GM19324 (cell line): Measurements from ENCODE around the gene TMEM179.

Source experiments
- ATAC-seq: cut with Tn5 transposase; IDR thresholded peaks from one replicate; pipeline ENCODE4 v1.9.1; 2021; ENCODE audit warnings: mild to moderate bottlenecking, moderate library complexity; ENCODE audit not compliant: unreplicated experiment, low FRiP score

The TMEM179 gene

DNA sequence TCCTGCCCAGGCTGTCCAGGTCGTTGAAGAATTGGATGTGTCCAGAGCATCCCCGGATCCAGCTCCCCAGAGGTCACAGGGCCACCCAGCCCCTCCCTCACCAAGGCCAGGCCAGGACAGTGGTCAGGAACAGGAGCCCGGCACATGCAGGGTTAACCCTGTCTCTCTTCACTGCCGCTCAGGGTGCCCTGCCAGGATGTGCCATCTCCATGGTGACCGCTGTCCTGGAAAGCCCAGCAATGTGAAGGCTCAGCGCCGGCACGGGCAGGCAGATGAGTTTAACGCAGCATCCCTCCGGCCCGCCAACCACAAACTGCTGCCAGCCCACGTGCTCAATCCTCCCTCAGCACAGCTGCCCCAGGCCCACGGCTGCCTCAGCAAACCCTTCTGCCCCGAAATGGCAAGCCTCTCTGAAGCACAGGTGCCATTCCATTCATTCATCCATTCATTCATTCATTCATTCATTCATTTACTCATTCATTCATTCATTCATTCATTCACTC is 4.4 kb downstream of the TMEM179 start:
- no peak for ATAC-seq

GRCh38 chr14:104599446-104599845 is 5.1 kb downstream of the TMEM179 start:
- ATAC-seq: no peak

- ATAC-seq: no peak
Measured at GRCh38 chr14:104598910-104599273, 5.7 kb downstream of the TMEM179 start.

- ATAC-seq: no peak
Measured at GRCh38 chr14:104598039-104598909, 6.3 kb downstream of the TMEM179 start.

GRCh38 chr14:104597576-104597975 is 7.0 kb downstream of the TMEM179 start:
- no peak for ATAC-seq

- no peak for ATAC-seq
Measured at GRCh38 chr14:104596927-104597351, 7.6 kb downstream of the TMEM179 start.

- no peak for ATAC-seq
Measured at GRCh38 chr14:104596451-104596918, 8.1 kb downstream of the TMEM179 start.

DNA sequence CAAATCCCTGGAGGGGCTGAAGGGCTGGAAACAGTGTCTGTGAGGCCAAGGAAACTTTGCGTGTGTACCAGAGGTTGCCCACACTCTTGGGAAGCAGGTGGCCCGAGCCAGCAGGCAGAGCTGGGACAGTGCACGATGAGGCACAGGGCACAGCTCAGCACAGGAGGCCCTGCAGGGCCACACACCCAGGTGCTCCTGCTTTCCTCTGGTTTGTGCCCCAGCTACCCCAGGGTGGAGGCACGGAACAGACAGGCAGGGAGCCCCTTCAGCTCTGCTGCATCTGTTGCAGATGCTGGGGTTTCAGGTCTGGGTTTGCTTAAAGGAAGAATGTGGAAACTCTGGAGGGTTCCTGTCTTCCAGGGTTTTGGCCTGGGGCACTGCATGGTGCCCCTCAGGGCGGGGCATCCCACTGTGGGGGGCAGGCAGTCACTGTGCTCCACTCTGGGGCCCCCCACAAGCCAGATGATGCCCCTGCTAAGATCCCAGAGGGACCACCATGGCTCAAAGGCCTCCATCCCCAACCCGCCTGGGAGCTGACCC is 8.6 kb downstream of the TMEM179 start:
- no peak for ATAC-seq

DNA sequence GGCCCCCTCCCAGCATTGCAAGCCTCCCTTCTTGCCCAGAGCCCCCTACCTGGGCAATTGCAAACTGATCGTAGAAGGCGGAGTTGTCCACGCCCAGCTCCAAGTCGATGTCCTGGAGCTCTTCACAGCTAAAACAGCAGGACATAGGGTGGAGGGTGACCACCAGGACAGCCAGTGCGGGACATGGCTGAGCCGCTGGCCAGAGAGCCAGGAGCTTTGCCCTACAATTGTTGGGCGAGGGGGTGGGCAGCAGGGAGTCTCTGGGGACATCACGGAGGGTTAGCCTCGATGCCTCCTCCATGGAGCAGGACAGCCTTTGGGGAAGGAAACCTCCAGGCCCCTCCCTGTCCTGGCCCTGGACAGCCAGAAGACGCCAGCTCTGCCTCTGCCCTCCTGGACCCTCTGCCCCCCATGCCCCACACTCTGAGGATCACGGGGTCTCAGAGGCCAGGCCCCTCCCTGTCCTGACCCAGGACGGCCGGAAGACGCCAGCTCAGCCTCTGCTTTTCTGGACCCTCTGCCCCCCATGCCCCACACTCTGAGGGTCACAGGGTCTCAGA is 9.4 kb downstream of the TMEM179 start:
- ATAC-seq: no peak

- ATAC-seq: no peak
Measured at GRCh38 chr14:104594310-104595046, 10.1 kb downstream of the TMEM179 start.

DNA sequence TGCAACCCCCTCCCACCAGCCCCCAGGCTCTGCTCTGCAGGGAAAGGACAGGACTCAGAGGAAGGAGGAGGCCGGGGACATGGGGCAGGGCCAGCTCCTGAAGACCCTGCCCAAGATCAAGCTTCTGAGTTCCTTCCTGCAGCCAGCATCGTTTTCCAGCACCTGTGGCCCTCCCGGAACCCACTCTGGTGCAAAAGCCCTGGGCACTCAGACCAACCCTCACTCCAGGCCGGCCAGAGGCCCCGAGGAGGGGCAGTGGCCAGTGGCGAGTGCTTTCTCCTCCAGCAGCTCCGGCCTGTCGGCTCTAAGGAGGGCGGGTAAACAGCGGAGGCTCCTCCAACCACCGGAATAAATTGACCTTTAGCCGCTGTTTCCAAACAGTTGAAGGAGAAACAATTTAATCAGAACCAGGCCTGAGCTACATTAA is 10.8 kb downstream of the TMEM179 start:
- ATAC-seq: no peak

DNA sequence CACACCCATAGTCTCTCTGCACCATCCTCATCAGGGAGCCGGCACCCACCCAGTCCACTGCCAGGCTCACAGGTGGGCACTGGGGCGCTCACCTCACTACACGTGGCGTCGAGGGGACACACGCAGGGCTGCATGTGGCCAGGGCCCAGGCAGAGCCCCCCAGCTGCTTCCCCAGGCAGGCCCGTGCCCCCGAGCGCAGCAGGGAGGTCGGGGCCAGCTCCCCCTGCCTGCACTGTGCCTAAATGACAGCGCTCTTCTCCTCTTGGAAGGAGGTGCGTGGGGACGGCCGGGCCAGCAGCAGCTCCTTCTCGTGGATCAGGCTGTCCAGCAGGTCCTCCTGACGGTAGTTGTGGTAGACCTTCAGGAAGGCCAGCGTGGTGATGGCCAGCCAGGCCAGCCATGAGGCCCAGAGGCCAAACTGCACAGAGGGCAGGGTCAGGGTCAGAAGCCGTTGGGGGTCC is 11.3 kb downstream of the TMEM179 start:
- no peak for ATAC-seq

GRCh38 chr14:104592785-104593184 is 11.8 kb downstream of the TMEM179 start:
- ATAC-seq: no peak

DNA sequence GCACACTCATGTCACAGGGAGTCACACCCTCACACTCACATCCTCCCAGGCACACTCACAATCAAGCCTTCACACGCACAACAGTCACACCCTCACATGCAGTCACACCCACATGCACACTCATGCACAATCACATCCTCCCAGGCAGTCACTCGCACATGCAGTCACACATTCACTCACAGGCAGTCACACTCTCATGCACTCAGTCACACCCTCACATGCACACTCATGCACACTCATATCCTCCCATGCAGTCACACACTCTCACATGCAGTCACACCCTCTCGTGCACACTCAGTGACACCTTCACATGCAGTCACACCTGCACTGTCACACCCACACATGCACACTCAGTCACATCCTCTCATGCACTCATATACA is 12.3 kb downstream of the TMEM179 start:
- no peak for ATAC-seq

DNA sequence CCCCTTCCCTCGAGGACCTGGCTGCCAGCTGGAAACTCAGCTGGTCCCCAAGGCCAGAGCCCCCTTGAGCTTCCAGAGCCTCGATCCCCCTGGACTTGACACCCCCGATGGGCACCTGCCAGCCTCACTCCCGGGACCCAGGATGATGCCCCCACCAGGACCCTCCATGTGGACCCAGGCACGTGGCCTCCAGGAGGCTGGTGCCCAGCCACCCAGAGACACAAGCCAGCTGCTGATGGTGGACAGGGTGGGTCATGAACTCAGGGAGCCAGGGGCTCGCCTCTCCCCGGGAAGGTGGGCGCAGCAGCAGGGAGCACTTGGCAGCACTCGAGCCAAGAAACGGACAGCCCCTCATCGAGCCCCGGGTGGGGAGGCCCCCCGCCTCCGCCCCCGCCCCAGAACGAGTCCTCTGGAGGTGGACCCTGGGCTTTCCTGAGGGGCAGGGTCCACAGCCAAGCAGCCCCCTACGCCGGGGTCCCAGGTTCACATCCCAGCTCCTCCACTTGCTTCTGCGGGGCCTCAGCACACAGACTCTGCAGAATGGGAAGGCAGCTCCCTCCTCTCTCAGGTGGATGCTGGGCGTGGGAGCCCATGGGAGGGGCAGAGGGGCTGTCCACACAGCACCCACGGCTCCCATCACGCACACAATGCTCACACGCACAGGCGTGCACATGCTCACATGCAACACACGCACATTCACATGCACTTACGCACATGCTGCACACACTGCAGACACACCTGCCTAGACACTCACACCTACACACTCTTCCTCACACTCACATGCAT is 12.9 kb downstream of the TMEM179 start:
- no peak for ATAC-seq

- no peak for ATAC-seq
Measured at GRCh38 chr14:104591031-104591430, 13.5 kb downstream of the TMEM179 start.

DNA sequence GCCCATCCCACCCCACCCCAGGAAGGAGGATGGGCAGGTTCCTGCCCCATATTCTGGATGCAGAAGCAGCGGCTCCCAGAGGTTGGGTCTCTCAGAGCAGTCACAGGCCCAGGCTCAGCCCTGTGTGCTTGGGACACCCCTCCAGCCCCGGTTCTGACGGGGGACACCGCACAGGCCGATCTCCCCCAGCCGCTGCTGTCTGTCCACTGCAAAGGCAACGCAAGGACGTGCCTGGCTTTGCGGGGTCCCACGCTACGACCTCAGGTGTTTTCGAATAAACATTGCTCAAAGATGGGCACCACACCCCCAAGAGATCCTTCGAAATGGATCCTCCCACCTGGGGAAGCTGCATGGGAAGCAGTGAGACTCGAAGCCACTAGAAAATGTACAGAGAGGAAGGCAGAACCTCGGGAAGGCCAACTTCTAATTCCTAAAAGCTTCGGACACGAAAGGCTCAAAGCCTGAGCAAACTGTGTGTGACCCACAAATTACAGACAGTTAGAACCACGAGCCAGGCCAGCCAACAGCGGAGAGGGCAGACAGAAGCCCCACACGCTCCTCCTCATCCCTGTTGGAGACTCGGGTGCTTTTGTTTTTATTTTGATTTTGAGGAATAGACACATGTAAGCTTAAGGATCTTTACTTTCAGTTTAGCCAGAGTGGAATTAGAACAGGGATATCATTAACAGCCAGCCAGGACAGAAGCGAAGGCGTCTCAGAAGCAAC is 14.2 kb downstream of the TMEM179 start:
- no peak for ATAC-seq

DNA sequence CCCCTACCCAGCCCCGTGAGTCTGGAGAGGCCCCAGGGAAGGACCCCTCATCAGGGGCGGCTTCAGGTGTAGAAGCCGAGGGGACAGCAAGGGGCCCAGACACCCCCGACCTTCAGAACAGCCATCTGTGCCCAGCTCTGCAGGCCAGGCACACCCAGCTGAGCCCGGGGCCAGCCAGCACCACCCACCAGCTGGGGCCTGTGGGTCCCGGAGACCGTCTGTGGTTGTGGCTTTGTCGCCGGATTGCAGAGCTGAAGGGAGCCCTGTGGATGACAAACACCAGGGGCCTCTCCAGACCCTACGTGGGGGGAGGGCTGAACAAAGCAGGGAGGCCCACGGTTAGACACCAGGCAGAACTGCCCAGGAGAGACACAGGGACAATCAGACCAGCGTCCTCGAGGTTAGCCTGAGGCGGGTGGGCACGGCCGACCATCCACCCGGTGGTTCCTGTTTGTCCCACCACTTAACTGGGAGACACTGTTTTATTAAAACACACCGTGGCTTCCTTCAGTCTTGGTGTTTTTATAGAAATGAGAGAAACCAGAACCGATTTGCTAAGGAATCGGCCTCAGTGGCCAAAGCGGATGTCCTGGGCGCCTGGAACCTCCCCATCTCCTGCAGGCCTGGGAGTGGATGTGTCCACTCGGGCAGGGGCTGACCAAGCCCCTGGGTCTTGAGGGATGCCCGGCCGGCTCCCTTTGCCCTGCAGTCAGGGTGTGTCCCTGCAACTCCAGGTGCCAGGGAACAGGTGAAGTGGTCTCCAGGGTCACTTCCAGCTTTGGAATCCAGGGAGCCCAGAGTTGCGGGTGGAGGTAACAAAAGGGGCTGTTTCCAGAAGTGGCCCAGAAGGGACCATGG is 15.0 kb downstream of the TMEM179 start:
- no peak for ATAC-seq
